ENCODE data around the gene PPP1R9B. TPM values are rescaled to one million over a fixed set of nuclear protein-coding genes. Genes with fewer than 3 reads are reported as not detected.
A peak's percentile ranks its signal among the peaks of the same experiment; 100 is the strongest.

The PPP1R9B gene
- total and polyA plus RNA-seq, 3 donors from 2014 or later = 49.1 to 82.4 (median 81.1) TPM

DNA sequence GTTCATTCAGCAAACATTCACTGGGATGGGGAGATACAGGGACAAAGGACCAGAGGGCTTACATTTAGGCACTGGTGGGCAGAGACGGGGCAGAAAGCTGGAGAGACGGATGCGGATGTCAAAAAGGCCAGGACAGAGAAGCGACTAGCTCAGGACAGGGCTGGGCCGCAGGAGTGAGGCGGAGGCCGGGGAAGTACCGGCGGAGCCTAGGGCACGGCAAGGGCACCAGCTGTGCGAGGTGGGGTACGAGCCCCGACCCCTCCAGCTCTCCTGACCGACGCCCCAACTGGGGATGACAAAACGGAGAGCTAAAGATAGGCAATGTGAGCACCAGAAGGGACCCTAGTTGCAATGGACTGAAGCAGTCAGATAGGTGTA is 11.4 kb upstream of the PPP1R9B start:
- Histone ChIP-seq H3K27ac (no peak overlapping the region), H3K36me3 (ENCODE audit: low read depth, missing control alignments) (no peaks in the 10 kb centered on the region), H3K27me3 (no peaks in the 10 kb centered on the region), H3K4me3 (peak overlapping the region; percentile 35 to 69), H3K9me3 (no peaks in the 10 kb centered on the region), H3K4me1 (peaks cover 5% of the 10 kb centered on the region)
- WGBS, 2 donors = 35 to 44% methylated on average over 16 of the region's 16 CpGs
- no peak for DNase-seq
- intact Hi-C loops (cut with DNase I; ENCODE audit: low total_unique reads) = no loop called here
- TF ChIP-seq POLR2A (IDR thresholded peaks at IDR 0.05) = no peak
- no peak for TF ChIP-seq CTCF (IDR thresholded peaks at IDR 0.05)

DNA sequence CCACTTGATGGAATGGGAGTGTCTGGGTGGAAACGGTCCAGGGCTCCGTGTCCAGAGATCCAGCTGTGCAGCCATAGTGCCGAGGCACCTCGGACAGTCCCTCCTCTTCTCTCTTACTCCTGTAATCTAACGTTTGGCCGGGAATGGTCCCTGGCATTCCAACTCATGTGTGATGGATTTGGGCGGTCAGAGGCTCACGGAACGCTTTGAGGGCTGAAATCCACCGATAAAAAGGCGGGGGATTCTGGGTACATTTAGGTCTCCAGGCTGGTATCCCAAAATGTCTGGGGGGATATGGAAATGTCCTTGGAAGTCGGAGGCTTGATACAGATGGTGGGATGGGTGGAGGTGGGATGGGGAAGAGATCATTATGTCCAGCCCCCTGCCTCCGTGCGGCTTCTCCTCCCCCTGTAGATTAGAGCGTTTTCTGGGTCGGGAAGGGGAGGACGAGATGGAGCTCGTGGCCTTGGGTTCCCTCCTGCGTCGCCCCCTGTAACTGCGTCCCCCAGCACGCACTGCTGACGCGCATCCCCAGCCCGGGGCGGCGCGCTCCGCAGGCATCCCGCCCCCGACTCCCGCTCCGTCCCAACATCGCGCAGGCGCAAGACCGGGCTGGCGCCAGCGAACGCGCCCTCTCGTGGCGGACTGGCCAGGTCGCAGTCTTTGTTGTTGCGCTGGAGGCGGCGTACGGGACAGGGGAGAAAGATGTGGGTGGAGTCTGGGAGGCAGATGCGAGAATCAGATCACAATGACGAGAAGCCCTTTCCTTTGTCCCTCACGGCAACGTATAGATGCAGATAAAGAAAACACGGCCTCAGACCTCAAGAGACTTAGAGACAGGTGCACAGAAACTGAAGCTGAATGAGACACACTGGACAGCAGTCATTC is 10.8 kb upstream of the PPP1R9B start:
- no peak for TF ChIP-seq POLR2A (IDR thresholded peaks at IDR 0.05)
- peak; percentile 91 to 99 (median 98) for TF ChIP-seq CTCF (IDR thresholded peaks at IDR 0.05)
- Histone ChIP-seq H3K4me1 (peaks cover 4% of the 10 kb centered on the region), H3K9me3 (no peaks in the 10 kb centered on the region), H3K27me3 (no peaks in the 10 kb centered on the region), H3K4me3 (peak overlapping the region; percentile 35 to 69), H3K36me3 (ENCODE audit: low read depth, missing control alignments) (no peaks in the 10 kb centered on the region), H3K27ac (peak overlapping the region; percentile 16 to 79)
- intact Hi-C loops (cut with DNase I; ENCODE audit: low total_unique reads) = no loop called here
- WGBS, 2 donors = 0 to 1% methylated on average over 38 to 53 of the region's 53 CpGs
- peak; percentile 93 for DNase-seq

GRCh38 chr17:50157891-50158290 is 7.4 kb upstream of the PPP1R9B start:
- intact Hi-C loops (cut with DNase I; ENCODE audit: low total_unique reads) = no loop called here
- Histone ChIP-seq H3K4me1 (peaks cover 30% of the 10 kb centered on the region), H3K27me3 (no peaks in the 10 kb centered on the region), H3K9me3 (no peaks in the 10 kb centered on the region), H3K4me3 (no peak overlapping the region), H3K36me3 (ENCODE audit: low read depth, missing control alignments) (no peaks in the 10 kb centered on the region), H3K27ac (no peak overlapping the region)
- 75 to 78% methylated on average over 4 of the region's 4 CpGs for WGBS, 2 donors
- no peak for DNase-seq
- TF ChIP-seq CTCF (IDR thresholded peaks at IDR 0.05) (no peak), POLR2A (IDR thresholded peaks at IDR 0.05) (no peak)

DNA sequence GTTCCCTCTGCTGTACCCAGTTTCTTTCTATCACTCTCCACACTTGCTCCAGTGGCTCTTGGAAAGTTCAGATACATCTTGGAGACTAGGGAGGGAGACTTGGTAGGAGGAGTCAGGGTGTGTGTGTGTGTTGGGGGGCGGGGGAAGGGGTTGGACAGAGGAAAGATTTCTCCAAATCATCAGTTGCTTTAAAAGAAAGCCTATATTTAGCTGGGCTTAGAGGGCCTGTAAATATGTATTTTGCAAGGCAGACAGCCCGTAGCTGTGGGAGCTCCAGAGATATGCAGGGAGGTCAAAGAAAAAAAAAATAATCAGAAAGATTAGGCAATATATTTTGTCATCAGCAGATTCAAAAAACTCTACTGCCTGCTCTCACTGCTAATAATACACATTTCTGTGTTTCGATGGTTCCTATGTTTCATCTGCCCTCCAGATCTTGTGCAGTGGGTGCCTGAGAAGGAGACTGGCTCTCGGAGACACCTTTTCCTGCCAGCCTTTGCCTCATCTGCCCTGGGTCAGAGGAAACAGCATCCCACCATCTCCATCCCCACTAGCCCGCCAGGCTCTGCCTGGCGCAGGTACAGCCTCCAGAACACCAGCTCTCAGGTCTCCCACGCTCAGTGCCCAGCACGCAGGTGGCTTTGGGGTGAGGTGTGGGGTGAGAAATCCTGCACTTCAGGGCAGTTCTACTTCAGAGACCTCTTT is 4.8 kb upstream of the PPP1R9B start:
- H3K27me3 ChIP-seq = no peaks in the 10 kb centered on the region
- WGBS, 2 donors = 52 to 61% methylated on average over 8 of the region's 8 CpGs
- peak; percentile 60 for DNase-seq
- TF ChIP-seq POLR2A (IDR thresholded peaks at IDR 0.05) (no peak), CTCF (IDR thresholded peaks at IDR 0.05) (no peak)
- no peaks in the 10 kb centered on the region for H3K36me3 ChIP-seq (ENCODE audit: low read depth, missing control alignments)
- no peaks in the 10 kb centered on the region for H3K9me3 ChIP-seq
- intact Hi-C loops (cut with DNase I; ENCODE audit: low total_unique reads) = no loop called here
- H3K27ac ChIP-seq = peak overlapping the region; percentile 81 to 84
- H3K4me3 ChIP-seq = no peak overlapping the region
- H3K4me1 ChIP-seq = peaks cover 45% of the 10 kb centered on the region
